Duodenal mucosa (tissue), 2 donors: ENCODE data around the gene HOXB3.

Source experiments
- H3K27ac ChIP-seq: one replicate; pipeline ENCODE4 v1.7.0; 2013; ENCODE audit warnings: low read depth, low read length
- H3K27me3 ChIP-seq, 2 donors: one replicate each; pipeline ENCODE4 v1.7.0; 2013; ENCODE audit warnings: low read length in 2 of 2, control low read depth in 1 of 2; ENCODE audit not compliant: insufficient read depth in 2 of 2, control insufficient read depth in 1 of 2
- H3K36me3 ChIP-seq, 2 donors: one replicate each; pipeline ENCODE4 v1.7.0; 2013; ENCODE audit warnings: low read length in 2 of 2, control low read depth in 1 of 2; ENCODE audit not compliant: insufficient read depth in 2 of 2, control insufficient read depth in 1 of 2
- H3K4me1 ChIP-seq, 2 donors: one replicate each; pipeline ENCODE4 v1.7.0; 2013; ENCODE audit warnings: low read length in 2 of 2, control low read depth in 1 of 2; ENCODE audit not compliant: insufficient read depth in 2 of 2, control insufficient read depth in 1 of 2
- H3K4me3 ChIP-seq, 2 donors: one replicate each; pipeline ENCODE4 v1.7.0; 2013; ENCODE audit warnings: low read length in 2 of 2, low read depth in 1 of 2
- H3K9ac ChIP-seq, 2 donors: one replicate each; pipeline ENCODE4 v1.7.0; 2013; ENCODE audit warnings: low read length in 2 of 2, low read depth in 1 of 2
- H3K9me3 ChIP-seq, 2 donors: one replicate each; pipeline ENCODE4 v1.7.0; 2013; ENCODE audit warnings: low read length in 2 of 2, control low read depth in 1 of 2; ENCODE audit not compliant: control insufficient read depth in 1 of 2

Gene HOXB3

GRCh38 chr17:48555258-48556228, 34.5 kb downstream of the HOXB3 start:
- Histone ChIP-seq H3K27me3 (peaks cover 49 to 60% of the 10 kb centered on the region in 2 donors), H3K9me3 (no peaks in the 10 kb centered on the region), H3K27ac (peak overlapping the region; percentile 33), H3K4me3 (peak overlapping the region in 1 of 2 donors; percentile 36), H3K4me1 (peaks cover 12 to 17% of the 10 kb centered on the region in 2 donors), H3K9ac (no peak overlapping the region), H3K36me3 (no peaks in the 10 kb centered on the region)

GRCh38 chr17:48554412-48555257, 35.4 kb downstream of the HOXB3 start:
- Histone ChIP-seq H3K9ac (no peak overlapping the region), H3K27ac (peak overlapping the region; percentile 36), H3K27me3 (peaks cover 44 to 65% of the 10 kb centered on the region in 2 donors), H3K4me1 (peaks cover 12% of the 10 kb centered on the region in 2 donors), H3K36me3 (no peaks in the 10 kb centered on the region), H3K9me3 (no peaks in the 10 kb centered on the region), H3K4me3 (no peak overlapping the region)

GRCh38 chr17:48553826-48554225, 36.2 kb downstream of the HOXB3 start:
- Histone ChIP-seq H3K9me3 (no peaks in the 10 kb centered on the region), H3K36me3 (no peaks in the 10 kb centered on the region), H3K4me3 (no peak overlapping the region), H3K27me3 (peaks cover 37 to 63% of the 10 kb centered on the region in 2 donors), H3K9ac (no peak overlapping the region), H3K27ac (no peak overlapping the region), H3K4me1 (peaks cover 8 to 12% of the 10 kb centered on the region in 2 donors)

GRCh38 chr17:48553190-48553547, 36.9 kb downstream of the HOXB3 start:
- peak overlapping the region; percentile 50 for H3K27ac ChIP-seq
- H3K9me3 ChIP-seq, result no peaks in the 10 kb centered on the region
- H3K4me3 ChIP-seq, result peak overlapping the region in 1 of 2 donors; percentile 43
- peaks cover 8 to 12% of the 10 kb centered on the region in 2 donors for H3K4me1 ChIP-seq
- H3K9ac ChIP-seq, result no peak overlapping the region
- no peaks in the 10 kb centered on the region for H3K36me3 ChIP-seq
- H3K27me3 ChIP-seq, result peaks cover 35 to 63% of the 10 kb centered on the region in 2 donors

- no peaks in the 10 kb centered on the region for H3K36me3 ChIP-seq
- no peak overlapping the region for H3K9ac ChIP-seq
- no peaks in the 10 kb centered on the region for H3K9me3 ChIP-seq
- H3K27ac ChIP-seq, result peak overlapping the region; percentile 55
- peaks cover 37 to 63% of the 10 kb centered on the region in 2 donors for H3K27me3 ChIP-seq
- H3K4me3 ChIP-seq, result peak overlapping the region in 1 of 2 donors; percentile 43
- peaks cover 12 to 13% of the 10 kb centered on the region in 2 donors for H3K4me1 ChIP-seq
These were observed 37.4 kb downstream of the HOXB3 start for GRCh38 chr17:48552466-48553189.

GRCh38 chr17:48551596-48552465, 38.2 kb downstream of the HOXB3 start:
- peaks cover 4 to 7% of the 10 kb centered on the region in 2 donors for H3K4me1 ChIP-seq
- peaks cover 30 to 57% of the 10 kb centered on the region in 2 donors for H3K27me3 ChIP-seq
- no peaks in the 10 kb centered on the region for H3K36me3 ChIP-seq
- no peak overlapping the region for H3K9ac ChIP-seq
- no peaks in the 10 kb centered on the region for H3K9me3 ChIP-seq
- peak overlapping the region; percentile 55 for H3K27ac ChIP-seq
- H3K4me3 ChIP-seq, result no peak overlapping the region

- peaks cover 4 to 6% of the 10 kb centered on the region in 2 donors for H3K4me1 ChIP-seq
- H3K27me3 ChIP-seq, result peaks cover 32 to 61% of the 10 kb centered on the region in 2 donors
- no peaks in the 10 kb centered on the region for H3K9me3 ChIP-seq
- H3K27ac ChIP-seq, result no peak overlapping the region
- no peaks in the 10 kb centered on the region for H3K36me3 ChIP-seq
- H3K4me3 ChIP-seq, result no peak overlapping the region
- no peak overlapping the region for H3K9ac ChIP-seq
These were observed 38.9 kb downstream of the HOXB3 start for GRCh38 chr17:48551214-48551555.

- peaks cover 30 to 61% of the 10 kb centered on the region in 2 donors for H3K27me3 ChIP-seq
- peak overlapping the region; percentile 67 for H3K27ac ChIP-seq
- H3K4me3 ChIP-seq, result no peak overlapping the region
- H3K9ac ChIP-seq, result no peak overlapping the region
- no peaks in the 10 kb centered on the region for H3K36me3 ChIP-seq
- no peaks in the 10 kb centered on the region for H3K9me3 ChIP-seq
- peaks cover 0 to 6% of the 10 kb centered on the region in 2 donors for H3K4me1 ChIP-seq
These were observed 39.4 kb downstream of the HOXB3 start for GRCh38 chr17:48550502-48551213.
